Activated CD4-positive, alpha-beta T cell treated with anti-CD3 and anti-CD28 coated beads for 1 hour (primary cell): ENCODE measurements around the gene ANKRD33.
A peak's percentile ranks its signal among the peaks of the same experiment; 100 is the strongest.

Source experiments
- DNase-seq: peaks from one replicate; pipeline ENCODE4 v3.0.0-alpha.2; 2020

ANKRD33 gene

GRCh38 chr12:51922146-51922545 lies 34.2 kb downstream of the ANKRD33 start:
- DNase-seq, result no peak

GRCh38 chr12:51922762-51923505 lies 35.0 kb downstream of the ANKRD33 start:
- no peak for DNase-seq

- DNase-seq, result peak; percentile 36
Observed at GRCh38 chr12:51923506-51924365, 35.8 kb downstream of the ANKRD33 start.

- no peak for DNase-seq
Observed at GRCh38 chr12:51924551-51925319, 36.8 kb downstream of the ANKRD33 start.

GRCh38 chr12:51925346-51926063 lies 37.6 kb downstream of the ANKRD33 start:
- DNase-seq, result no peak

- no peak for DNase-seq
Observed at GRCh38 chr12:51926064-51926632, 38.2 kb downstream of the ANKRD33 start.

- DNase-seq, result peak; percentile 27
Observed at GRCh38 chr12:51926718-51927117, 38.8 kb downstream of the ANKRD33 start.

- DNase-seq, result no peak
Observed at GRCh38 chr12:51932218-51933076, 44.5 kb downstream of the ANKRD33 start.

GRCh38 chr12:51934080-51934479 lies 46.2 kb downstream of the ANKRD33 start:
- DNase-seq, result no peak

GRCh38 chr12:51937926-51938325 lies 50.0 kb downstream of the ANKRD33 start:
- DNase-seq, result no peak

GRCh38 chr12:51938726-51939125 lies 50.8 kb downstream of the ANKRD33 start:
- no peak for DNase-seq

- DNase-seq, result no peak
Observed at GRCh38 chr12:51941011-51941581, 53.2 kb downstream of the ANKRD33 start.
